Endothelial cell of umbilical vein (primary cell): ENCODE results near the gene GABBR2. TPM values are rescaled to one million over a fixed set of nuclear protein-coding genes. Genes with fewer than 3 reads are reported as not detected.
A peak's percentile ranks its signal among the peaks of the same experiment; 100 is the strongest.

Experiments
- BruUV-seq: library from RNA; stranded (reverse); fragments of 400-500 nt; replicated peaks from 2 replicates; lab custom pipeline; 2021; lab: Mats Ljungman, UMichigan
- CTCF ChIA-PET: fragments of 300-600, 350-600 bp; sonication (Branson Sonifier 250); formaldehyde crosslinking; loops from one replicate; lab custom pipeline; 2021; ENCODE audit warnings: antibody characterized with exemption, inconsistent platforms; lab: Charles Lee
- POLR2A ChIA-PET: fragments of 300-600, 350-600 bp; sonication (Branson Sonifier 250); formaldehyde crosslinking; loops from one replicate; lab custom pipeline; 2021; ENCODE audit warnings: antibody characterized with exemption, inconsistent platforms; lab: Charles Lee
- DNase-seq: peaks from one replicate; pipeline ENCODE4 v3.0.0-alpha.2; 2011; ENCODE audit warnings: low read depth, low spot score
- FAIRE-seq: peaks from 2 replicates; lab custom pipeline; 2011; peaks lifted over from hg19 to GRCh38; lab: Jason Lieb, UNC
- H2AFZ ChIP-seq: 2 replicates; pipeline ENCODE4 v1.6.0; 2012; ENCODE audit warnings: low read depth, low read length, control low read depth, inconsistent platforms
- H3K27ac ChIP-seq: 2 replicates; pipeline ENCODE4 v1.5.1; 2011; ENCODE audit warnings: low read depth, mild to moderate bottlenecking, control low read depth, low read length, moderate library complexity; ENCODE audit not compliant: insufficient read depth
- H3K27me3 ChIP-seq, 2 experiments: 2 replicates each; pipeline versions ENCODE4 v1.6.0 to v1.6.1; 2011; ENCODE audit warnings: low read length in 2 of 2, mixed read lengths in 1 of 2; ENCODE audit not compliant: control insufficient read depth in 2 of 2, insufficient read depth in 2 of 2
- H3K36me3 ChIP-seq, 2 experiments: 2 replicates in 1 of 2; 3 replicates in 1 of 2; pipeline ENCODE4 v1.5.1; 2011; ENCODE audit warnings: low read length in 2 of 2, mild to moderate bottlenecking in 1 of 2, moderate library complexity in 1 of 2; ENCODE audit not compliant: control insufficient read depth in 2 of 2, insufficient read depth in 2 of 2; ENCODE audit errors: extremely low read depth in 1 of 2
- H3K4me1 ChIP-seq: 3 replicates; pipeline ENCODE4 v1.5.1; 2011; ENCODE audit warnings: mild to moderate bottlenecking, low read length; ENCODE audit not compliant: control insufficient read depth, insufficient read depth; ENCODE audit errors: extremely low read depth
- H3K4me2 ChIP-seq: 2 replicates; pipeline ENCODE4 v1.6.1; 2011; ENCODE audit warnings: low read length, control low read depth, mixed read lengths; ENCODE audit not compliant: insufficient read depth
- H3K4me3 ChIP-seq, 3 experiments: fragments of 200-600 bp in 1 of 3; sonication (generic), shearing (Covaris generic) in 1 of 3; replicated peaks in 1 of 3; 2 replicates each; pipeline ENCODE4 v1.5.1; 2011 to 2016; ENCODE audit warnings: control low read depth in 3 of 3, low read length in 3 of 3, mild to moderate bottlenecking in 2 of 3, inconsistent platforms in 1 of 3, low read depth in 1 of 3, moderate library complexity in 1 of 3; ENCODE audit not compliant: insufficient read depth in 1 of 3
- H3K79me2 ChIP-seq: 2 replicates; pipeline ENCODE4 v1.6.0; 2012; ENCODE audit warnings: low read length, inconsistent platforms; ENCODE audit not compliant: control insufficient read depth, insufficient read depth
- H3K9ac ChIP-seq: replicated peaks from 2 replicates; pipeline ENCODE3; 2011; ENCODE audit warnings: low read length, control low read depth; ENCODE audit not compliant: insufficient read depth; ENCODE audit errors: extremely low read depth
- H3K9me1 ChIP-seq: replicated peaks from 3 replicates; pipeline ENCODE4 v1.6.0; 2011; ENCODE audit warnings: mild to moderate bottlenecking, low read length; ENCODE audit not compliant: control insufficient read depth, insufficient read depth; ENCODE audit errors: extremely low read depth
- H3K9me3 ChIP-seq: replicated peaks from 2 replicates; pipeline ENCODE4 v1.5.1; 2012; ENCODE audit warnings: low read length, inconsistent platforms; ENCODE audit not compliant: control insufficient read depth, insufficient read depth
- H4K20me1 ChIP-seq: replicated peaks from 2 replicates; pipeline ENCODE3; 2011; ENCODE audit warnings: mild to moderate bottlenecking, low read length; ENCODE audit not compliant: control insufficient read depth, insufficient read depth; ENCODE audit errors: extremely low read depth
- EZH2 ChIP-seq: IDR thresholded peaks from 2 replicates; pipeline ENCODE4 v1.6.1; 2012; ENCODE audit warnings: borderline replicate concordance, low read depth, mild to moderate bottlenecking, moderate library complexity, low read length, inconsistent platforms; ENCODE audit not compliant: severe bottlenecking
- FOS ChIP-seq: IDR thresholded peaks from 2 replicates; pipeline ENCODE4 v1.6.1; 2011; ENCODE audit warnings: mild to moderate bottlenecking, low read length, moderate library complexity, borderline replicate concordance; ENCODE audit not compliant: insufficient read depth
- GATA2 ChIP-seq: IDR thresholded peaks from 2 replicates; pipeline ENCODE4 v1.7.0; 2011; ENCODE audit warnings: low read depth, mild to moderate bottlenecking, moderate library complexity, mixed read lengths, low read length; ENCODE audit not compliant: insufficient read length, insufficient read depth
- JUN ChIP-seq: IDR thresholded peaks from 2 replicates; pipeline ENCODE4 v1.6.1; 2011; ENCODE audit warnings: borderline replicate concordance, low read depth; ENCODE audit not compliant: insufficient read length, insufficient read depth
- MYC ChIP-seq: IDR thresholded peaks from one replicate; pipeline ENCODE4 v1.6.1; 2011; ENCODE audit warnings: mild to moderate bottlenecking, low read depth, low read length
- POLR2A ChIP-seq: IDR thresholded peaks from 2 replicates; pipeline ENCODE4 v1.6.1; 2012; ENCODE audit warnings: low read depth, mild to moderate bottlenecking, control low read depth, low read length
- POLR2AphosphoS5 ChIP-seq: IDR thresholded peaks from 2 replicates; pipeline ENCODE4 v1.6.1; 2012; ENCODE audit warnings: low read depth, mild to moderate bottlenecking, control low read depth, low read length, moderate library complexity; ENCODE audit not compliant: insufficient read depth
- dilution Hi-C: fragments of 300-500 bp; cut with MboI; formaldehyde crosslinking; loops from one replicate; pipeline ENCODE4 v1.15.0; 2019; ENCODE audit warnings: low sequenced_read_pairs; ENCODE audit not compliant: extremely low pct_ligation_motif_present
- intact Hi-C: fragments of 100-400 bp; cut with micrococcal nuclease; formaldehyde crosslinking; loops from one replicate; pipeline ENCODE4 v1.10.0; 2022
- polyA plus RNA-seq, 4 experiments: library from polyadenylated mRNA; depleted of rRNA in 3 of 4; stranded (reverse) in 3 of 4; unstranded in 1 of 4; fragments of >200 nt; gene quantifications; 2 replicates each; pipeline versions ENCODE4 v1.2.1 to v1.2.3, GENCODE V29; 2011 to 2012; ENCODE audit warnings: missing spikeins in 1 of 4
- total RNA-seq: library from RNA; stranded (reverse); gene quantifications from 2 replicates; pipeline ENCODE4 v1.2.3, GENCODE V29; 2021
- TF ChIP-seq, protein P1 (sequence below), 2 donors: IDR thresholded peaks; 1 replicate in 1 of 2; 2 replicates in 1 of 2; pipeline ENCODE4 v1.5.1; 2011; ENCODE audit warnings: low read length in 2 of 2, mild to moderate bottlenecking in 2 of 2, moderate library complexity in 2 of 2, control low read depth in 1 of 2, inconsistent platforms in 1 of 2, low read depth in 1 of 2; ENCODE audit not compliant: insufficient read depth in 1 of 2; ENCODE audit errors: extremely low read depth in 1 of 2
- TF ChIP-seq, protein P2 (sequence below): IDR thresholded peaks from 2 replicates; pipeline ENCODE4 v1.6.1; 2011; ENCODE audit not compliant: insufficient read depth, insufficient read length

GABBR2 gene
- total and polyA plus RNA-seq, 2 donors (not counting 3 experiments of a cell fraction or from before 2014, with no cell fraction given), result 1.1 to 9.2 TPM

DNA sequence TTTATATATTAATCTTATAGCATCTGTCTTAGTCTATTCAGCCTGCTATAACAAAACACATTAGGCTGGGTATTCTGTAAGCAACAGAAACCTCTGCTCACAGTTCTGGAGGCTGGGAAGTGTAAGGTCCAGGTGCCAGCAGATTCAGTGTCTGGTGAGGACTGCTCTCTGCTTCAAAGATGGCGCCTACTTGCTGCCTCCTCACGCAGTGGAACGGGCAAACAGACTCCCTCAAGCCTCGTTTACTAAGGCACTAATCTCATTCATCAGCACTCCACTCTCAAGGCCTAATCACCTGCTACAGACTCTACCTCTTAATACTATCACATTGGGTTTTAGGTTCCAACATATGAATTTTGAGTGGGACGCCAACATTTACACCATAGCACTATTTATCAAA, 448.1 kb downstream of the GABBR2 start:
- peak overlapping the region; percentile 53 for H2AFZ ChIP-seq
- no peak overlapping the region for H3K27ac ChIP-seq
- BruUV-seq, result no TSS peak
- no peaks in the 10 kb centered on the region for H3K9me1 ChIP-seq
- no peaks in the 10 kb centered on the region for H3K36me3 ChIP-seq
- DNase-seq (no peak), FAIRE-seq (no peak)
- no peak overlapping the region for H3K4me3 ChIP-seq
- TF ChIP-seq GATA2, result no peak
- TF ChIP-seq, protein P1, sequence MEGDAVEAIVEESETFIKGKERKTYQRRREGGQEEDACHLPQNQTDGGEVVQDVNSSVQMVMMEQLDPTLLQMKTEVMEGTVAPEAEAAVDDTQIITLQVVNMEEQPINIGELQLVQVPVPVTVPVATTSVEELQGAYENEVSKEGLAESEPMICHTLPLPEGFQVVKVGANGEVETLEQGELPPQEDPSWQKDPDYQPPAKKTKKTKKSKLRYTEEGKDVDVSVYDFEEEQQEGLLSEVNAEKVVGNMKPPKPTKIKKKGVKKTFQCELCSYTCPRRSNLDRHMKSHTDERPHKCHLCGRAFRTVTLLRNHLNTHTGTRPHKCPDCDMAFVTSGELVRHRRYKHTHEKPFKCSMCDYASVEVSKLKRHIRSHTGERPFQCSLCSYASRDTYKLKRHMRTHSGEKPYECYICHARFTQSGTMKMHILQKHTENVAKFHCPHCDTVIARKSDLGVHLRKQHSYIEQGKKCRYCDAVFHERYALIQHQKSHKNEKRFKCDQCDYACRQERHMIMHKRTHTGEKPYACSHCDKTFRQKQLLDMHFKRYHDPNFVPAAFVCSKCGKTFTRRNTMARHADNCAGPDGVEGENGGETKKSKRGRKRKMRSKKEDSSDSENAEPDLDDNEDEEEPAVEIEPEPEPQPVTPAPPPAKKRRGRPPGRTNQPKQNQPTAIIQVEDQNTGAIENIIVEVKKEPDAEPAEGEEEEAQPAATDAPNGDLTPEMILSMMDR (IDR thresholded peaks at IDR 0.05; ENCODE audit: extremely low read depth in 1 of 2, insufficient read depth in 1 of 2, low read depth in 1 of 2, low read length in 2 of 2), result no peak
- dilution Hi-C loops (no loop called here), intact Hi-C loops (loop anchor here (5.0 kb wide), 1 partner anchor 548 kb away; no protein-coding TSS in a partner anchor)
- no peaks in the 10 kb centered on the region for H3K27me3 ChIP-seq
- POLR2A ChIA-PET, result no interaction called here
- H3K9ac ChIP-seq, result no peak overlapping the region
- no peaks in the 10 kb centered on the region for H3K79me2 ChIP-seq
- no peak overlapping the region for H3K4me2 ChIP-seq
- H3K4me1 ChIP-seq, result peaks cover 9% of the 10 kb centered on the region
- CTCF ChIA-PET, result no interaction called here
- no peaks in the 10 kb centered on the region for H3K9me3 ChIP-seq
- no peaks in the 10 kb centered on the region for H4K20me1 ChIP-seq

DNA sequence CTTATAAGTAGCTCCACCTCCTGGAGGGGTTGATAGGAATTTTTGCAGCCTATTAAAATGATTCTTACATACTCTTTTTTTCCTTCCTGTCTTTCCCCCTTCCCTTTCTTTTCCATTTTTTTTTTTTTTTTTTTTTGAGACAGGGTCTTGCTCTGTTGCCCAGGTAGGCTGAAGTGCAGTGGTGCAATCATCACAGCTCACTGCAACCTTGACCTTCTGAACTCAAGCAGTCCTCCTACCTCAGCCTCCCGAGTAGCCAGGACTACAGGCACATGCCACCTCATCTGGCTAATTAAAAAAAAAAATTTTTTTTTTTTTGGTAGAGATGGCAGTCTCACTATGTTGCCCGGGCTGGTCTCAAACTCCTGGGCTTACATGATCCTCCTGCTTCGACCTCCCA, 448.9 kb downstream of the GABBR2 start:
- Histone ChIP-seq H3K4me3 (no peak overlapping the region), H3K9me3 (no peaks in the 10 kb centered on the region), H2AFZ (no peak overlapping the region), H3K9ac (no peak overlapping the region), H3K27me3 (no peaks in the 10 kb centered on the region), H3K4me2 (no peak overlapping the region), H3K36me3 (no peaks in the 10 kb centered on the region), H3K79me2 (peaks cover 3% of the 10 kb centered on the region), H3K9me1 (no peaks in the 10 kb centered on the region), H4K20me1 (no peaks in the 10 kb centered on the region), H3K4me1 (peaks cover 12% of the 10 kb centered on the region), H3K27ac (no peak overlapping the region)
- FAIRE-seq (no peak), DNase-seq (no peak)
- BruUV-seq, result no TSS peak
- TF ChIP-seq POLR2A (no peak), POLR2AphosphoS5 (no peak), FOS (no peak), EZH2 (no peak), GATA2 (no peak), MYC (no peak), JUN (no peak)
- TF ChIP-seq, protein P1 (IDR thresholded peaks at IDR 0.05; ENCODE audit: extremely low read depth in 1 of 2, insufficient read depth in 1 of 2, low read depth in 1 of 2, low read length in 2 of 2), result no peak
- TF ChIP-seq, protein P2, sequence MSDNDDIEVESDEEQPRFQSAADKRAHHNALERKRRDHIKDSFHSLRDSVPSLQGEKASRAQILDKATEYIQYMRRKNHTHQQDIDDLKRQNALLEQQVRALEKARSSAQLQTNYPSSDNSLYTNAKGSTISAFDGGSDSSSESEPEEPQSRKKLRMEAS, result no peak
- POLR2A ChIA-PET, result no interaction called here
- CTCF ChIA-PET, result interaction anchor here (0.6 to 1.0 kb wide), 7 partner anchors 54 to 519 kb away, joined by 3 read pairs; no protein-coding TSS in a partner anchor
- intact Hi-C loops, result loop anchor here (5.0 kb wide), 1 partner anchor 547 kb away; no protein-coding TSS in a partner anchor
- dilution Hi-C loops, result no loop called here
